Naive thymus-derived CD4-positive, alpha-beta T cell (primary cell): ENCODE data around the gene OSBPL6. TPM values are rescaled to one million over a fixed set of nuclear protein-coding genes. Genes with fewer than 3 reads are reported as not detected.
A peak's percentile ranks its signal among the peaks of the same experiment; 100 is the strongest.
"Not testable (repeated sequence)": the region's sequence is repeated elsewhere in the genome, so short reads cannot be mapped to it uniquely, and the experiment has no call there.

Experiments used
- ATAC-seq: fragments of 150-1000 bp; cut with Tn5 transposase; 2 replicates; pipeline ENCODE4 v1.10.0; 2021; ENCODE audit warnings: mild to moderate bottlenecking, moderate library complexity
- CTCF ChIA-PET: fragments of 350-600 bp; sonication (Branson Sonifier 250); formaldehyde crosslinking; loops from one replicate; lab custom pipeline; 2021; ENCODE audit warnings: antibody characterized with exemption; lab: Charles Lee
- POLR2A ChIA-PET: fragments of 350-600 bp; sonication (Branson Sonifier 250); formaldehyde crosslinking; loops from one replicate; lab custom pipeline; 2021; ENCODE audit warnings: antibody characterized with exemption, inconsistent platforms; lab: Charles Lee
- DNase-seq, 9 donors: peaks; one replicate each; pipeline versions ENCODE4 v3.0.0 to v3.0.0-alpha.2; 2020 to 2022; ENCODE audit warnings: mixed read lengths in 1 of 9
- H3K27ac ChIP-seq: one replicate; pipeline ENCODE4 v1.7.0; 2013; ENCODE audit warnings: mild to moderate bottlenecking, low read depth, low read length, moderate library complexity
- H3K27me3 ChIP-seq, 2 donors: one replicate each; pipeline ENCODE4 v1.7.0; 2013; ENCODE audit warnings: low read length in 2 of 2, mild to moderate bottlenecking in 2 of 2, moderate library complexity in 2 of 2; ENCODE audit not compliant: control insufficient read depth in 2 of 2, insufficient read depth in 2 of 2
- H3K36me3 ChIP-seq, 3 experiments: 1 replicate in 2 of 3; 2 replicates in 1 of 3; pipeline ENCODE4 v1.7.0; 2013; ENCODE audit warnings: low read length in 3 of 3, mild to moderate bottlenecking in 3 of 3, moderate library complexity in 1 of 3; ENCODE audit not compliant: insufficient read depth in 3 of 3, control insufficient read depth in 2 of 3
- H3K4me1 ChIP-seq, 2 donors: one replicate each; pipeline ENCODE4 v1.7.0; 2013; ENCODE audit warnings: low read length in 2 of 2, mild to moderate bottlenecking in 2 of 2, moderate library complexity in 1 of 2; ENCODE audit not compliant: control insufficient read depth in 2 of 2, insufficient read depth in 2 of 2
- H3K4me3 ChIP-seq: 2 replicates; pipeline ENCODE4 v1.7.0; 2013; ENCODE audit warnings: mild to moderate bottlenecking, low read length
- H3K9me3 ChIP-seq, 3 experiments: 1 replicate in 2 of 3; 2 replicates in 1 of 3; pipeline ENCODE4 v1.7.0; 2013; ENCODE audit warnings: low read length in 3 of 3; ENCODE audit not compliant: control insufficient read depth in 2 of 3
- H3K27ac Mint-ChIP-seq, 9 donors: one replicate each; pipeline ENCODE4 v1.8.0; 2020 to 2022; ENCODE audit warnings: mixed read lengths in 9 of 9, mild to moderate bottlenecking in 8 of 9, moderate library complexity in 5 of 9, inconsistent platforms in 2 of 9
- H3K27me3 Mint-ChIP-seq, 5 donors: one replicate each; pipeline ENCODE4 v1.8.0; 2021 to 2022; ENCODE audit warnings: mixed read lengths in 5 of 5, mild to moderate bottlenecking in 1 of 5
- H3K36me3 Mint-ChIP-seq, 5 donors: one replicate each; pipeline ENCODE4 v1.8.0; 2020 to 2022; ENCODE audit warnings: mixed read lengths in 5 of 5, mild to moderate bottlenecking in 3 of 5, inconsistent platforms in 1 of 5
- H3K4me1 Mint-ChIP-seq, 7 donors: one replicate each; pipeline ENCODE4 v1.8.0; 2020 to 2022; ENCODE audit warnings: mixed read lengths in 7 of 7, mild to moderate bottlenecking in 3 of 7, inconsistent platforms in 1 of 7
- H3K4me3 Mint-ChIP-seq, 10 donors: one replicate each; pipeline ENCODE4 v1.8.0; 2020 to 2022; ENCODE audit warnings: mild to moderate bottlenecking in 10 of 10, mixed read lengths in 10 of 10, moderate library complexity in 6 of 10, inconsistent platforms in 2 of 10
- H3K9me3 Mint-ChIP-seq, 11 donors: one replicate each; pipeline ENCODE4 v1.8.0; 2020 to 2022; ENCODE audit warnings: mixed read lengths in 11 of 11, mild to moderate bottlenecking in 4 of 11, inconsistent platforms in 1 of 11, moderate library complexity in 1 of 11
- intact Hi-C, 2 donors: fragments of 100-400 bp; cut with micrococcal nuclease; formaldehyde crosslinking; loops; one replicate each; pipeline ENCODE4 v1.15.1; 2023
- polyA plus RNA-seq, 2 donors: library from polyadenylated mRNA; unstranded; fragments of 300-500 nt; fragmentation: Illumina TruSeq; gene quantifications; one replicate each; pipeline ENCODE4 v1.2.3, GENCODE V29; 2021
- total RNA-seq, 6 experiments: library from RNA in 5 of 6; stranded (reverse) in 5 of 6; gene quantifications; 1 replicate in 5 of 6; 2 replicates in 1 of 6; pipeline ENCODE4 v1.2.3 and lab custom pipeline; 2021 to 2026

OSBPL6 gene
- total and polyA plus RNA-seq, 7 experiments from 2014 or later: 0.05 to 1.1 (median 0.48) TPM; not detected in 2

GRCh38 chr2:178409261-178409660 is 214.9 kb downstream of the OSBPL6 start:
- no peak for DNase-seq
- ChIA-PET CTCF (interaction anchor here (1.0 kb wide), 1 partner anchor 10 kb away, joined by 4 read pairs; no protein-coding TSS in a partner anchor), POLR2A (no interaction called here)
- H3K27me3 ChIP-seq: no peaks in the 10 kb centered on the region
- Mint-ChIP-seq H3K27me3 (peaks cover 0 to 3% (median 0%) of the 10 kb centered on the region in 5 donors), H3K4me3 (no peak overlapping the region), H3K9me3 (no peaks in the 10 kb centered on the region), H3K27ac (no peak overlapping the region), H3K4me1 (peaks cover 3 to 38% (median 12%) of the 10 kb centered on the region in 7 donors), H3K36me3 (peaks cover 0 to 1% (median 0%) of the 10 kb centered on the region in 5 donors)
- no peak overlapping the region for H3K27ac ChIP-seq
- intact Hi-C loops: no loop called here
- ATAC-seq: no peak
- H3K4me3 ChIP-seq: no peak overlapping the region
- no peaks in the 10 kb centered on the region for H3K9me3 ChIP-seq
- H3K36me3 ChIP-seq: no peaks in the 10 kb centered on the region
- H3K4me1 ChIP-seq: no peaks in the 10 kb centered on the region

GRCh38 chr2:178412047-178412446 is 217.7 kb downstream of the OSBPL6 start:
- Mint-ChIP-seq H3K9me3 (no peaks in the 10 kb centered on the region), H3K4me3 (peak overlapping the region in 2 of 10 donors; percentile 15 to 35), H3K4me1 (peaks cover 5 to 49% (median 23%) of the 10 kb centered on the region in 7 donors), H3K27ac (peak overlapping the region in 2 of 9 donors; percentile 12 to 13), H3K27me3 (peaks cover 0 to 3% (median 0%) of the 10 kb centered on the region in 5 donors), H3K36me3 (peaks cover 0 to 1% (median 0%) of the 10 kb centered on the region in 5 donors)
- ChIA-PET CTCF (interaction anchor here (0.6 to 5.3 kb wide), 2 partner anchors 9 to 16 kb away, joined by 4 to 37 read pairs; no protein-coding TSS in a partner anchor), POLR2A (interaction anchor here (0.8 kb wide), 1 partner anchor 214 kb away, joined by 3 read pairs; no protein-coding TSS in a partner anchor)
- Histone ChIP-seq H3K4me1 (peaks cover 6 to 7% of the 10 kb centered on the region in 2 donors), H3K27me3 (no peaks in the 10 kb centered on the region), H3K36me3 (no peaks in the 10 kb centered on the region), H3K4me3 (no peak overlapping the region), H3K9me3 (no peaks in the 10 kb centered on the region), H3K27ac (no peak overlapping the region)
- DNase-seq: no peak
- ATAC-seq: no peak
- intact Hi-C loops: loop anchor here (2.0 to 10.0 kb wide), 5 partner anchors 217 to 1595 kb away; partner anchors contain the start of genes CWC22 (in 1 of the 2) and OSBPL6 (in 1 of the 2)

- peak overlapping the region in 3 of 9 donors; percentile 95 to 99 (median 98) for H3K27ac Mint-ChIP-seq
- H3K4me3 Mint-ChIP-seq: peak overlapping the region in 8 of 10 donors; percentile 14 to 95 (median 89)
- H3K36me3 ChIP-seq, H3K36me3 Mint-ChIP-seq, ATAC-seq, H3K9me3 Mint-ChIP-seq, H3K27ac ChIP-seq, H3K4me1 ChIP-seq, H3K4me3 ChIP-seq, DNase-seq, H3K27me3 ChIP-seq, H3K27me3 Mint-ChIP-seq, H3K9me3 ChIP-seq: not testable (repeated sequence)
- intact Hi-C loops: loop anchor here (2.0 to 10.0 kb wide), 5 partner anchors 218 to 1595 kb away; partner anchors contain the start of genes CWC22 (in 1 of the 2) and OSBPL6 (in 1 of the 2)
- H3K4me1 Mint-ChIP-seq: peaks cover 5 to 51% (median 23%) of the 10 kb centered on the region in 7 donors
- POLR2A ChIA-PET: interaction anchor here (0.8 to 2.7 kb wide), 2 partner anchors 38 to 214 kb away, joined by 3 to 31 read pairs; partner anchors contain the start of genes PJVK and PRKRA
- CTCF ChIA-PET: interaction anchor here (0.6 to 5.3 kb wide), 3 partner anchors 9 to 301 kb away, joined by 3 to 37 read pairs (median 4); partner anchors contain the start of gene RBM45
Observed at GRCh38 chr2:178412453-178412852, 218.1 kb downstream of the OSBPL6 start.

- CTCF ChIA-PET: interaction anchor here (0.6 to 5.3 kb wide), 7 partner anchors 9 to 302 kb away, joined by 3 to 37 read pairs (median 4); partner anchors contain the start of gene RBM45
- POLR2A ChIA-PET: interaction anchor here (1.0 to 2.7 kb wide), 4 partner anchors 9 to 109 kb away, joined by 3 to 31 read pairs (median 4); partner anchors contain the start of genes PJVK and PRKRA
- H3K27me3 Mint-ChIP-seq: peaks cover 0 to 3% (median 0%) of the 10 kb centered on the region in 5 donors
Observed at GRCh38 chr2:178413472-178414265, 219.4 kb downstream of the OSBPL6 start.

GRCh38 chr2:178414266-178415247 is 220.2 kb downstream of the OSBPL6 start:
- peak; percentile 86 for ATAC-seq
- peak overlapping the region; percentile 72 for H3K27ac ChIP-seq
- ChIA-PET CTCF (interaction anchor here (0.6 to 5.3 kb wide), 13 partner anchors 9 to 1203 kb away, joined by 3 to 37 read pairs (median 4); partner anchors contain the start of genes PJVK and PRKRA), POLR2A (interaction anchor here (1.1 to 2.7 kb wide), 4 partner anchors 29 to 302 kb away, joined by 3 to 31 read pairs (median 4); partner anchors contain the start of genes PJVK, PRKRA and RBM45)
- H3K4me1 Mint-ChIP-seq: peaks cover 5 to 58% (median 23%) of the 10 kb centered on the region in 7 donors
- peak overlapping the region; percentile 85 to 99 (median 94) for H3K27ac Mint-ChIP-seq
- H3K36me3 ChIP-seq: no peaks in the 10 kb centered on the region
- H3K27me3 ChIP-seq: no peaks in the 10 kb centered on the region
- peak overlapping the region; percentile 53 for H3K4me3 ChIP-seq
- H3K36me3 Mint-ChIP-seq: peaks cover 0 to 3% (median 0%) of the 10 kb centered on the region in 5 donors
- peak; percentile 50 to 77 (median 64) for DNase-seq
- H3K9me3 Mint-ChIP-seq: no peaks in the 10 kb centered on the region
- intact Hi-C loops: loop anchor here (1.0 to 10.0 kb wide), 10 partner anchors 10 to 1593 kb away; partner anchors contain the start of genes RBM45 (in 2 of the 2), CWC22 (in 1 of the 2) and OSBPL6 (in 1 of the 2)
- H3K4me1 ChIP-seq: peaks cover 6 to 7% of the 10 kb centered on the region in 2 donors
- H3K9me3 ChIP-seq: no peaks in the 10 kb centered on the region
- H3K4me3 Mint-ChIP-seq: peak overlapping the region; percentile 83 to 98 (median 90)
- H3K27me3 Mint-ChIP-seq: peaks cover 0 to 3% (median 0%) of the 10 kb centered on the region in 5 donors

More at GRCh38 chr2:178413472-178414265, 219.4 kb downstream of the OSBPL6 start:
- H3K27ac ChIP-seq: peak overlapping the region; percentile 72
- intact Hi-C loops: loop anchor here (1.0 to 10.0 kb wide), 12 partner anchors 9 to 1594 kb away; partner anchors contain the start of genes FKBP7 (in 2 of the 2), RBM45 (in 2 of the 2), CWC22 (in 1 of the 2) and OSBPL6 (in 1 of the 2)
- peaks cover 5 to 56% (median 23%) of the 10 kb centered on the region in 7 donors for H3K4me1 Mint-ChIP-seq
- no peaks in the 10 kb centered on the region for H3K27me3 ChIP-seq
- H3K36me3 Mint-ChIP-seq: peaks cover 0 to 1% (median 0%) of the 10 kb centered on the region in 5 donors
- H3K36me3 ChIP-seq: no peaks in the 10 kb centered on the region
- peak overlapping the region; percentile 85 to 99 (median 94) for H3K27ac Mint-ChIP-seq
- peak; percentile 85 for ATAC-seq
- H3K4me1 ChIP-seq: peaks cover 6 to 7% of the 10 kb centered on the region in 2 donors
- H3K4me3 ChIP-seq: peak overlapping the region; percentile 53
- no peaks in the 10 kb centered on the region for H3K9me3 Mint-ChIP-seq
- H3K9me3 ChIP-seq: no peaks in the 10 kb centered on the region
- peak; percentile 57 to 75 (median 69) for DNase-seq
- H3K4me3 Mint-ChIP-seq: peak overlapping the region; percentile 83 to 98 (median 90)
